H9 (cell line): Measurements from ENCODE around the gene PKP3. TPM values are rescaled to one million over a fixed set of nuclear protein-coding genes. Genes with fewer than 3 reads are reported as not detected.
"Not testable (repeated sequence)": the region's sequence is repeated elsewhere in the genome, so short reads cannot be mapped to it uniquely, and the experiment has no call there.

Experiments used
- DNase-seq: peaks from one replicate; pipeline ENCODE4 v3.0.0-alpha.2; 2017
- H2AFZ ChIP-seq: one replicate; pipeline ENCODE4 v1.6.1; 2013; ENCODE audit warnings: mild to moderate bottlenecking, low read length, control low read depth, moderate library complexity
- H2AK5ac ChIP-seq: 2 replicates; pipeline ENCODE4 v1.6.1; 2013; ENCODE audit warnings: low read length, control low read depth, mixed read lengths; ENCODE audit not compliant: insufficient read length
- H2BK120ac ChIP-seq: one replicate; pipeline ENCODE4 v1.6.1; 2013; ENCODE audit warnings: low read depth, mild to moderate bottlenecking, low read length, control low read depth, inconsistent platforms; ENCODE audit not compliant: poor library complexity, severe bottlenecking
- H2BK12ac ChIP-seq: 2 replicates; pipeline ENCODE4 v1.6.1; 2013; ENCODE audit warnings: low read length, control low read depth, mixed read lengths, low read depth; ENCODE audit not compliant: insufficient read length
- H2BK15ac ChIP-seq: 2 replicates; pipeline ENCODE4 v1.6.1; 2013; ENCODE audit warnings: low read depth, low read length, control low read depth
- H2BK20ac ChIP-seq: one replicate; pipeline ENCODE4 v1.6.1; 2013; ENCODE audit warnings: low read depth, mild to moderate bottlenecking, low read length, control low read depth, inconsistent platforms; ENCODE audit not compliant: poor library complexity, severe bottlenecking
- H2BK5ac ChIP-seq: 2 replicates; pipeline ENCODE4 v1.6.1; 2013; ENCODE audit warnings: low read length, control low read depth, mixed read lengths; ENCODE audit not compliant: insufficient read length
- H3K14ac ChIP-seq: 2 replicates; pipeline ENCODE4 v1.6.1; 2013; ENCODE audit warnings: low read length, control low read depth; ENCODE audit not compliant: insufficient read depth
- H3K18ac ChIP-seq: 2 replicates; pipeline ENCODE4 v1.6.1; 2013; ENCODE audit warnings: low read depth, mild to moderate bottlenecking, mixed read lengths, low read length, control low read depth; ENCODE audit not compliant: insufficient read length
- H3K23ac ChIP-seq: 2 replicates; pipeline ENCODE4 v1.6.1; 2013; ENCODE audit warnings: low read length, control low read depth, mixed read lengths, low read depth; ENCODE audit not compliant: insufficient read length
- H3K23me2 ChIP-seq: 2 replicates; pipeline ENCODE4 v1.6.1; 2013; ENCODE audit warnings: low read depth, mild to moderate bottlenecking, mixed read lengths, low read length, control low read depth; ENCODE audit not compliant: insufficient read length, poor library complexity, severe bottlenecking
- H3K27ac ChIP-seq: 2 replicates; pipeline ENCODE4 v1.5.1; 2013; ENCODE audit warnings: low read length, control low read depth, mixed read lengths, low read depth; ENCODE audit not compliant: insufficient read length
- H3K27me3 ChIP-seq: 2 replicates; pipeline ENCODE4 v1.6.1; 2013; ENCODE audit warnings: low read length, control low read depth, inconsistent platforms; ENCODE audit not compliant: insufficient read depth
- H3K4ac ChIP-seq: 2 replicates; pipeline ENCODE4 v1.6.1; 2013; ENCODE audit warnings: low read depth, mild to moderate bottlenecking, control low read depth, inconsistent platforms, low read length, moderate library complexity
- H3K4me1 ChIP-seq: 2 replicates; pipeline ENCODE4 v1.6.1; 2013; ENCODE audit warnings: low read length, control low read depth, inconsistent platforms; ENCODE audit not compliant: insufficient read depth
- H3K4me2 ChIP-seq: 2 replicates; pipeline ENCODE4 v1.6.1; 2013; ENCODE audit warnings: low read length, control low read depth, mixed read lengths; ENCODE audit not compliant: insufficient read length, insufficient read depth
- H3K56ac ChIP-seq: 2 replicates; pipeline ENCODE4 v1.6.1; 2013; ENCODE audit warnings: low read depth, mild to moderate bottlenecking, mixed read lengths, low read length, control low read depth; ENCODE audit not compliant: insufficient read length
- H3K79me1 ChIP-seq: 2 replicates; pipeline ENCODE4 v1.6.1; 2013; ENCODE audit warnings: low read depth, mild to moderate bottlenecking, moderate library complexity, low read length, control low read depth, inconsistent platforms; ENCODE audit not compliant: insufficient read depth, poor library complexity, severe bottlenecking
- H3K79me2 ChIP-seq: 2 replicates; pipeline ENCODE4 v1.6.1; 2013; ENCODE audit warnings: low read length, control low read depth, inconsistent platforms; ENCODE audit not compliant: insufficient read depth
- H3K9ac ChIP-seq: 2 replicates; pipeline ENCODE4 v1.6.1; 2013; ENCODE audit warnings: low read length, control low read depth, mixed read lengths; ENCODE audit not compliant: insufficient read length; ENCODE audit errors: extremely low read depth
- H3K9me3 ChIP-seq: one replicate; pipeline ENCODE4 v1.6.1; 2013; ENCODE audit warnings: low read depth, low read length, inconsistent platforms; ENCODE audit not compliant: control insufficient read depth
- H3T11ph ChIP-seq: one replicate; pipeline ENCODE4 v1.6.1; 2013; ENCODE audit warnings: mild to moderate bottlenecking, low read length, control low read depth, inconsistent platforms
- H4K20me1 ChIP-seq: one replicate; pipeline ENCODE4 v1.6.1; 2013; ENCODE audit not compliant: control insufficient read depth, insufficient read length, insufficient read depth
- H4K5ac ChIP-seq: 2 replicates; pipeline ENCODE4 v1.6.1; 2013; ENCODE audit warnings: low read depth, mild to moderate bottlenecking, mixed read lengths, low read length, control low read depth; ENCODE audit not compliant: insufficient read length
- H4K8ac ChIP-seq: replicated peaks from 2 replicates; pipeline ENCODE4 v1.6.1; 2013; ENCODE audit warnings: low read length, control low read depth, mixed read lengths, low read depth; ENCODE audit not compliant: insufficient read length
- H4K91ac ChIP-seq: 2 replicates; pipeline ENCODE4 v1.6.1; 2013; ENCODE audit warnings: low read depth, mild to moderate bottlenecking, moderate library complexity, mixed read lengths, low read length, control low read depth; ENCODE audit not compliant: insufficient read length
- H3K27ac Mint-ChIP-seq, 3 experiments: 2 replicates in 2 of 3; 3 replicates in 1 of 3; pipeline ENCODE4 v1.8.0; 2020 to 2021; ENCODE audit warnings: mixed read lengths in 3 of 3, mild to moderate bottlenecking in 1 of 3, moderate library complexity in 1 of 3
- H3K27me3 Mint-ChIP-seq: 2 replicates; pipeline ENCODE4 v1.8.0; 2021; ENCODE audit warnings: low read depth, mild to moderate bottlenecking, moderate library complexity, mixed read lengths
- H3K36me3 Mint-ChIP-seq, 3 experiments: 2 replicates in 2 of 3; 3 replicates in 1 of 3; pipeline ENCODE4 v1.8.0; 2020 to 2021; ENCODE audit warnings: low read depth in 3 of 3, mixed read lengths in 3 of 3; ENCODE audit not compliant: insufficient read depth in 1 of 3
- H3K4me1 Mint-ChIP-seq, 2 experiments: 2 replicates each; pipeline ENCODE4 v1.8.0; 2020; ENCODE audit warnings: mixed read lengths in 2 of 2
- H3K4me3 Mint-ChIP-seq, 2 experiments: 2 replicates in 1 of 2; 3 replicates in 1 of 2; pipeline ENCODE4 v1.8.0; 2020 to 2021; ENCODE audit warnings: mild to moderate bottlenecking in 2 of 2, mixed read lengths in 2 of 2, moderate library complexity in 1 of 2
- H3K9me3 Mint-ChIP-seq, 2 experiments: 2 replicates in 1 of 2; 3 replicates in 1 of 2; pipeline ENCODE4 v1.8.0; 2020; ENCODE audit warnings: mild to moderate bottlenecking in 2 of 2, mixed read lengths in 2 of 2, moderate library complexity in 1 of 2
- CTCF ChIP-seq: fragments of 200-600 bp; sonication (generic); conservative IDR thresholded peaks from 3 replicates; pipeline ENCODE4 v1.8.0; 2021; ENCODE audit warnings: antibody characterized with exemption, mild to moderate bottlenecking
- WGBS: extraction: QIAGEN DNeasy Blood & Tissue Kit; methylation state at CpG from one replicate; pipeline ENCODE4 v1.1.7; 2013; ENCODE audit warnings: missing lambda C conversion rate, low lambda C conversion rate, mixed read lengths; ENCODE audit not compliant: insufficient read length; ENCODE audit errors: extremely low coverage; 5-methylcytosine and 5-hydroxymethylcytosine counted together
- total RNA-seq: library from RNA; stranded (reverse); gene quantifications from 2 replicates; pipeline ENCODE4 v1.2.1, GENCODE V29; 2021

The PKP3 gene
- total RNA-seq, 1 experiment from 2014 or later = 41.7 TPM

- Histone ChIP-seq H4K91ac (no peak overlapping the region), H2BK120ac (no peak overlapping the region), H2BK20ac (no peak overlapping the region), H3K23me2 (no peaks in the 10 kb centered on the region), H2AFZ (no peak overlapping the region), H3K79me2 (no peaks in the 10 kb centered on the region), H3K4ac (no peak overlapping the region), H2BK15ac (no peak overlapping the region), H4K20me1 (peaks cover 2% of the 10 kb centered on the region), H3K79me1 (no peaks in the 10 kb centered on the region), H3T11ph (no peak overlapping the region), H2BK5ac (no peak overlapping the region), H2AK5ac (no peak overlapping the region), H4K5ac (no peak overlapping the region), H3K27ac (no peak overlapping the region), H3K4me2 (no peak overlapping the region), H3K9ac (no peak overlapping the region), H3K4me1 (no peaks in the 10 kb centered on the region), H3K18ac (no peak overlapping the region), H3K27me3 (no peaks in the 10 kb centered on the region), H3K56ac (no peak overlapping the region), H4K8ac (no peak overlapping the region), H3K23ac (no peak overlapping the region), H3K14ac (no peak overlapping the region), H3K9me3 (no peaks in the 10 kb centered on the region), H2BK12ac (no peak overlapping the region)
- TF ChIP-seq CTCF = no peak
- H3K9me3 Mint-ChIP-seq = peaks cover 10 to 16% of the 10 kb centered on the region in 2 experiments
- peaks cover 2 to 18% (median 18%) of the 10 kb centered on the region in 3 experiments; a peak in 6 of 7 replicates for H3K36me3 Mint-ChIP-seq
- no peak overlapping the region for H3K27ac Mint-ChIP-seq
- H3K4me1 Mint-ChIP-seq = peaks cover under 1% of the 10 kb centered on the region in 2 experiments; a peak in 2 of 4 replicates
- H3K27me3 Mint-ChIP-seq = no peaks in the 10 kb centered on the region
- no peak overlapping the region for H3K4me3 Mint-ChIP-seq
- DNase-seq = no peak
- WGBS = no CpG with 5 or more reads among the region's 50 CpGs
These were observed 6.3 kb downstream of the PKP3 start for GRCh38 chr11:400241-400689.

DNA sequence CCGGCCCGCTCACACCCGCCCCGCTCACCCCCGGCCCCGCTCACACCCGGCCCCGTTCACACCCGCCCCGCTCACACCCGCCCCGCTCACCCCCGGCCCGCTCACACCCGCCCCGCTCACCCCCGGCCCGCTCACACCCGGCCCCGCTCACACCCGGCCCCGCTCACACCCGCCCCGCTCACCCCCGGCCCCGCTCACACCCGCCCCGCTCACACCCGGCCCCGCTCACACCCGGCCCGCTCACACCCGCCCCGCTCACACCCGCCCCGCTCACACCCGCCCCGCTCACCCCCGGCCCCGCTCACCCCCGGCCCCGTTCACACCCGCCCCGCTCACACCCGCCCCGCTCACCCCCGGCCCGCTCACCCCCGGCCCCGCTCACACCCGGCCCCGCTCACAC lies 7.2 kb downstream of the PKP3 start:
- H4K5ac ChIP-seq, H3K27me3 Mint-ChIP-seq, H4K20me1 ChIP-seq, H3K9me3 ChIP-seq, H2AFZ ChIP-seq, H3K27ac Mint-ChIP-seq, H4K8ac ChIP-seq, H2BK5ac ChIP-seq, H2BK20ac ChIP-seq, H3K79me1 ChIP-seq, H4K91ac ChIP-seq, DNase-seq, H3K9ac ChIP-seq, H3K4me1 Mint-ChIP-seq, H3T11ph ChIP-seq, H3K79me2 ChIP-seq, H2AK5ac ChIP-seq, H3K14ac ChIP-seq, H3K18ac ChIP-seq, H3K4ac ChIP-seq, H2BK15ac ChIP-seq, H3K27me3 ChIP-seq, H3K23me2 ChIP-seq, H3K56ac ChIP-seq, H3K23ac ChIP-seq, H3K4me3 Mint-ChIP-seq, H2BK120ac ChIP-seq, H3K4me2 ChIP-seq, H2BK12ac ChIP-seq, H3K27ac ChIP-seq, H3K4me1 ChIP-seq: not testable (repeated sequence)
- H3K36me3 Mint-ChIP-seq = peaks cover 2 to 18% (median 18%) of the 10 kb centered on the region in 3 experiments; a peak in 6 of 7 replicates
- peaks cover 10 to 16% of the 10 kb centered on the region in 2 experiments for H3K9me3 Mint-ChIP-seq
- WGBS = no CpG with 5 or more reads among the region's 52 CpGs
